HepG2 (cell line): Measurements from ENCODE around the gene TCAIM. TPM values are rescaled to one million over a fixed set of nuclear protein-coding genes. Genes with fewer than 3 reads are reported as not detected.

ENCODE experiments used
- ARID4A ChIP-seq: sonication (generic); formaldehyde crosslinking; IDR thresholded peaks from 2 replicates; pipeline ENCODE4 v1.5.0; 2020; ENCODE audit warnings: mild to moderate bottlenecking, missing genetic modification reagents, borderline replicate concordance
- CREM ChIP-seq, 2 experiments: sonication (generic) in 1 of 2; formaldehyde crosslinking in 1 of 2; IDR thresholded peaks; 2 replicates each; pipeline versions ENCODE4 v1.4.0 to v1.6.1; 2016 to 2020; ENCODE audit warnings: antibody characterized with exemption in 1 of 2, mild to moderate bottlenecking in 1 of 2, missing genetic modification reagents in 1 of 2
- EHMT2 ChIP-seq: fragments of 200-600 bp; sonication (generic); IDR thresholded peaks from 2 replicates; pipeline ENCODE4 v1.7.0; 2017; ENCODE audit warnings: antibody characterized with exemption, low read depth, low read length, borderline replicate concordance
- FUBP1 ChIP-seq: sonication (generic); formaldehyde crosslinking; IDR thresholded peaks from 2 replicates; pipeline ENCODE4 v1.5.1; 2020; ENCODE audit warnings: missing genetic modification reagents, mild to moderate bottlenecking, borderline replicate concordance
- HHEX ChIP-seq: IDR thresholded peaks from 2 replicates; pipeline ENCODE4 v1.6.1; 2016; ENCODE audit warnings: control low read depth
- JUND ChIP-seq: sonication (generic); formaldehyde crosslinking; IDR thresholded peaks from 2 replicates; pipeline ENCODE4 v1.8.0; 2022; ENCODE audit warnings: mild to moderate bottlenecking, missing genetic modification reagents
- LBX2 ChIP-seq: sonication (generic); formaldehyde crosslinking; IDR thresholded peaks from 2 replicates; pipeline ENCODE4 v1.5.0; 2020; ENCODE audit warnings: missing genetic modification reagents, mild to moderate bottlenecking, borderline replicate concordance
- MEF2D ChIP-seq: sonication (generic); formaldehyde crosslinking; IDR thresholded peaks from 2 replicates; pipeline ENCODE4 v1.5.1; 2020; ENCODE audit warnings: mild to moderate bottlenecking, missing genetic modification reagents
- NCOA5 ChIP-seq: sonication (generic); formaldehyde crosslinking; IDR thresholded peaks from 2 replicates; pipeline ENCODE4 v1.4.0; 2020; ENCODE audit warnings: missing genetic modification reagents
- REPIN1 ChIP-seq: sonication (generic); formaldehyde crosslinking; IDR thresholded peaks from 2 replicates; pipeline ENCODE4 v1.8.0; 2022; ENCODE audit warnings: missing genetic modification reagents, low read depth, mild to moderate bottlenecking, borderline replicate concordance
- SAP130 ChIP-seq: IDR thresholded peaks from 2 replicates; pipeline ENCODE4 v1.6.1; 2016; ENCODE audit warnings: low read depth
- TAF1 ChIP-seq: sonication (generic); formaldehyde crosslinking; IDR thresholded peaks from 2 replicates; pipeline ENCODE4 v1.4.0; 2020; ENCODE audit warnings: missing genetic modification reagents
- ZFP36 ChIP-seq: fragments of 150-350 bp; IDR thresholded peaks from 2 replicates; pipeline ENCODE4 v1.6.1; 2018; ENCODE audit warnings: borderline replicate concordance, low read length, low read depth; ENCODE audit not compliant: partially characterized antibody
- ZNF34 ChIP-seq: sonication (generic); formaldehyde crosslinking; IDR thresholded peaks from 2 replicates; pipeline ENCODE4 v1.4.0; 2020; ENCODE audit warnings: mild to moderate bottlenecking, missing genetic modification reagents, borderline replicate concordance
- ZNF484 ChIP-seq: sonication (generic); formaldehyde crosslinking; IDR thresholded peaks from 2 replicates; pipeline ENCODE4 v1.5.1; 2020; ENCODE audit warnings: mild to moderate bottlenecking, low read depth, missing genetic modification reagents, borderline replicate concordance
- ZNF512 ChIP-seq: sonication (generic); formaldehyde crosslinking; IDR thresholded peaks from 2 replicates; pipeline ENCODE4 v1.4.0; 2020; ENCODE audit warnings: mild to moderate bottlenecking, missing genetic modification reagents
- ZNF766 ChIP-seq: sonication (generic); formaldehyde crosslinking; IDR thresholded peaks from 2 replicates; pipeline ENCODE4 v1.5.0; 2020; ENCODE audit warnings: missing genetic modification reagents, borderline replicate concordance
- polyA plus RNA-seq, 8 experiments: library from polyadenylated mRNA; depleted of rRNA in 3 of 8; stranded (reverse) in 7 of 8; unstranded in 1 of 8; fragments of >200 nt; fragmentation: Illumina TruSeq in 4 of 8; extraction: Trizol in 4 of 8; gene quantifications; 2 replicates each; pipeline versions ENCODE4 v1.2.1 to v1.2.3, GENCODE V29; 2011 to 2016; ENCODE audit warnings: low read depth in 4 of 8, missing spikeins in 1 of 8, mixed read lengths in 1 of 8; ENCODE audit not compliant: insufficient read depth in 1 of 8
- total RNA-seq, 5 experiments: library from RNA; depleted of rRNA; stranded (reverse); fragments of >200 nt; fragmentation: Illumina TruSeq; extraction: Trizol; gene quantifications; 2 replicates each; pipeline ENCODE4 v1.2.3, GENCODE V29; 2016; ENCODE audit warnings: low read depth in 1 of 5
- TF ChIP-seq, protein P1 (sequence below): sonication (generic); formaldehyde crosslinking; IDR thresholded peaks from 2 replicates; pipeline ENCODE4 v1.5.0; 2020; ENCODE audit warnings: mild to moderate bottlenecking, missing genetic modification reagents, borderline replicate concordance

TCAIM gene
- total and polyA plus RNA-seq, 2 of the 13 experiments (the other 11 are each of a cell fraction or from before 2014, with no cell fraction given): 16.9 to 22.6 TPM

DNA sequence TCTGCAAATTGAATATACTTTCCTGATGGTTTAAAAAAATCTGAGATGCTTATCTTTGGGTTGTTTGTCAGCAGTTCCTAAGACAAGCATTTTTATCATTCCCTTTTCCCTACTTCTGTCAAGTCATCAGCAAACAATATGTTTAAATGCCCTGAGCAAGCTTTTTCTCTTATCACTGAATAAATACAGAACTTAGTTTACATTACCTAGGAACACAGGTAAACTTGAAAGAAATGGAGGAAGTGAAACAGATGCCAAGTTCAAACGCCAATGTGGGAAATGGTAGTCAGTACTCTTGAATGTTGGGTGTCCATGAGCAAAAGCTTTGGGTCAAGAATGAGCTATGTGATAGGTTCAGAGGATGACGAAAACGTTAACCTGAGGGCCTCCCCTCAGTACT is 17.2 kb upstream of the TCAIM start (continued):
- TF ChIP-seq SAP130: peak; percentile 84
- no peak for TF ChIP-seq REPIN1
- no peak for TF ChIP-seq FUBP1 (CRISPR knock-in tag)
- no peak for TF ChIP-seq ZNF512 (CRISPR knock-in tag)
- TF ChIP-seq ZFP36: no peak
- TF ChIP-seq LBX2 (CRISPR knock-in tag): no peak
- TF ChIP-seq, protein P1, sequence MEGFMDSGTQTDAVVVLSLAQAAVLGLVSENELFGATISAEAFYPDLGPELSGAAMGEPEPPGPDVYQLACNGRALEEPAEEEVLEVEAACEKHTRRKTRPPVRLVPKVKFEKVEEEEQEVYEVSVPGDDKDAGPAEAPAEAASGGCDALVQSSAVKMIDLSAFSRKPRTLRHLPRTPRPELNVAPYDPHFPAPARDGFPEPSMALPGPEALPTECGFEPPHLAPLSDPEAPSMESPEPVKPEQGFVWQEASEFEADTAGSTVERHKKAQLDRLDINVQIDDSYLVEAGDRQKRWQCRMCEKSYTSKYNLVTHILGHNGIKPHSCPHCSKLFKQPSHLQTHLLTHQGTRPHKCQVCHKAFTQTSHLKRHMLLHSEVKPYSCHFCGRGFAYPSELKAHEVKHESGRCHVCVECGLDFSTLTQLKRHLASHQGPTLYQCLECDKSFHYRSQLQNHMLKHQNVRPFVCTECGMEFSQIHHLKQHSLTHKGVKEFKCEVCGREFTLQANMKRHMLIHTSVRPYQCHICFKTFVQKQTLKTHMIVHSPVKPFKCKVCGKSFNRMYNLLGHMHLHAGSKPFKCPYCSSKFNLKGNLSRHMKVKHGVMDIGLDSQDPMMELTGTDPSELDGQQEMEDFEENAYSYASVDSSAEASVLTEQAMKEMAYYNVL (CRISPR knock-in tag): peak; percentile 69; the same call in 1 of the 2 replicates
- no peak for TF ChIP-seq TAF1 (CRISPR knock-in tag)
- TF ChIP-seq ZNF766: no peak
- TF ChIP-seq MEF2D (CRISPR knock-in tag): peak; percentile 57
- no peak for TF ChIP-seq NCOA5
- TF ChIP-seq EHMT2: no peak
- peak; percentile 83 for TF ChIP-seq CREM (IDR thresholded peaks at IDR 0.05)
- TF ChIP-seq CREM (CRISPR knock-in tag; IDR thresholded peaks at IDR 0.05): no peak
- TF ChIP-seq HHEX (CRISPR knock-in tag): peak; percentile 71
- no peak for TF ChIP-seq JUND
- TF ChIP-seq ZNF34 (CRISPR knock-in tag): no peak
- no peak; the same call in 1 of the 2 replicates for TF ChIP-seq ARID4A (CRISPR knock-in tag)
- no peak for TF ChIP-seq ZNF484 (CRISPR knock-in tag)
